ENCODE measurements around the gene AKAP6.
"Not testable (repeated sequence)": the region's sequence is repeated elsewhere in the genome, so short reads cannot be mapped to it uniquely, and the experiment has no call there.

Gene AKAP6

DNA sequence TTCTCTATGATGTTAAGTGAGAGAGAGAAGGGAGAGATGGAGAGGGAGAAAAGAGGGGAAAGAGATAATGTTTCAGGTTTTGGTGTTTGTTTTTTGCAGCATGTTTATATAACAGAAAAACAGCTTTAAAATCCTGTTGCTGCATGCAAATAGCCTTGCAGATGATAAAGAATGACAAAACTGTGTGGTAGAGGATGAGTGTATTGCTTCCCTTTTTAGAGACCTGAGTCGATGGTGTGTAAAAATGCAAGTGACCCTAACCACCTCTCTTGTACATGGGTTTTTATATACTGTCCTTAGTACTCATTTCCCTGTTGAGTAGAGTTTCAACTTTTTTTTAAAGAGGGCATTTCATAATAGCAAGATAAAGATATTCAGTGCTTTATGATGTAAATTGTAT is 249.1 kb downstream of the AKAP6 start:
- Histone ChIP-seq H3K9me2 (ENCODE audit: low read depth, low read length) (no peaks in the 10 kb centered on the region), H3F3A (ENCODE audit: insufficient read depth, low read length) (no peaks in the 10 kb centered on the region), H3K36me3 (ENCODE audit: insufficient read depth, low read length) (no peaks in the 10 kb centered on the region), H3K27me3 (ENCODE audit: insufficient read depth, low read length) (no peaks in the 10 kb centered on the region), H2AFZ (ENCODE audit: low read length) (no peak overlapping the region), H3K27ac (ENCODE audit: low read depth, low read length, poor library complexity, severe bottlenecking) (no peak overlapping the region), H3K4me3 (ENCODE audit: low read depth, low read length, poor library complexity, severe bottlenecking) (no peak overlapping the region), H3K9me3 (ENCODE audit: low read length) (no peaks in the 10 kb centered on the region), H3K9ac (ENCODE audit: low read length) (no peak overlapping the region), H3K79me2 (ENCODE audit: insufficient read depth, low read length) (no peaks in the 10 kb centered on the region), H3K4me1 (ENCODE audit: insufficient read depth, low read length, severe bottlenecking) (no peaks in the 10 kb centered on the region), H4K20me1 (ENCODE audit: insufficient read depth, low read length) (no peaks in the 10 kb centered on the region), H3K4me2 (ENCODE audit: low read length) (no peak overlapping the region)
- no peak for TF ChIP-seq EZH2 (IDR thresholded peaks at IDR 0.05; ENCODE audit: borderline replicate concordance, low read length)
- TF ChIP-seq, protein P1, sequence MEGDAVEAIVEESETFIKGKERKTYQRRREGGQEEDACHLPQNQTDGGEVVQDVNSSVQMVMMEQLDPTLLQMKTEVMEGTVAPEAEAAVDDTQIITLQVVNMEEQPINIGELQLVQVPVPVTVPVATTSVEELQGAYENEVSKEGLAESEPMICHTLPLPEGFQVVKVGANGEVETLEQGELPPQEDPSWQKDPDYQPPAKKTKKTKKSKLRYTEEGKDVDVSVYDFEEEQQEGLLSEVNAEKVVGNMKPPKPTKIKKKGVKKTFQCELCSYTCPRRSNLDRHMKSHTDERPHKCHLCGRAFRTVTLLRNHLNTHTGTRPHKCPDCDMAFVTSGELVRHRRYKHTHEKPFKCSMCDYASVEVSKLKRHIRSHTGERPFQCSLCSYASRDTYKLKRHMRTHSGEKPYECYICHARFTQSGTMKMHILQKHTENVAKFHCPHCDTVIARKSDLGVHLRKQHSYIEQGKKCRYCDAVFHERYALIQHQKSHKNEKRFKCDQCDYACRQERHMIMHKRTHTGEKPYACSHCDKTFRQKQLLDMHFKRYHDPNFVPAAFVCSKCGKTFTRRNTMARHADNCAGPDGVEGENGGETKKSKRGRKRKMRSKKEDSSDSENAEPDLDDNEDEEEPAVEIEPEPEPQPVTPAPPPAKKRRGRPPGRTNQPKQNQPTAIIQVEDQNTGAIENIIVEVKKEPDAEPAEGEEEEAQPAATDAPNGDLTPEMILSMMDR (IDR thresholded peaks at IDR 0.05; ENCODE audit: low read length) = no peak

DNA sequence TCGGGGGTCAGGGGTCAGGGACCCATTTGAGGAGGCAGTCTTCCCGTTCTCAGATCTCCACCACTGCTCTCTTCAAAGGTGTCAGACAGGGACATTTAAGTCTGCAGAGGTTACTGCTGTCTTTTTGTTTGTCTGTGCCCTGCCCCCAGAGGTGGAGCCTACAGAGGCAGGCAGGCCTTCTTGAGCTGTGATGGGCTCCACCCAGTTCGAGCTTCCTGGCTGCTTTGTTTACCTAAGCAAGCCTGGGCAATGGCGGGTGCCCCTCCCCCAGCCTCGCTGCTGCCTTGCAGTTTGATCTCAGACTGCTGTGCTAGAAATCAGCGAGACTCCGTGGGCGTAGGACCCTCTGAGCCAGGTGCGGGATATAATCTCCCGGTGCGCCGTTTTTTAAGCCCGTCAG is 254.3 kb downstream of the AKAP6 start:
- H4K20me1 ChIP-seq (ENCODE audit: insufficient read depth, low read length); H3K9me2 ChIP-seq (ENCODE audit: low read depth, low read length); H3K9ac ChIP-seq (ENCODE audit: low read length); H3F3A ChIP-seq (ENCODE audit: insufficient read depth, low read length); H3K4me1 ChIP-seq (ENCODE audit: insufficient read depth, low read length, severe bottlenecking); H3K36me3 ChIP-seq (ENCODE audit: insufficient read depth, low read length); H3K27ac ChIP-seq (ENCODE audit: low read depth, low read length, poor library complexity, severe bottlenecking); H2AFZ ChIP-seq (ENCODE audit: low read length); H3K9me3 ChIP-seq (ENCODE audit: low read length); H3K79me2 ChIP-seq (ENCODE audit: insufficient read depth, low read length); H3K4me2 ChIP-seq (ENCODE audit: low read length); H3K27me3 ChIP-seq (ENCODE audit: insufficient read depth, low read length); H3K4me3 ChIP-seq (ENCODE audit: low read depth, low read length, poor library complexity, severe bottlenecking): not testable (repeated sequence)

DNA sequence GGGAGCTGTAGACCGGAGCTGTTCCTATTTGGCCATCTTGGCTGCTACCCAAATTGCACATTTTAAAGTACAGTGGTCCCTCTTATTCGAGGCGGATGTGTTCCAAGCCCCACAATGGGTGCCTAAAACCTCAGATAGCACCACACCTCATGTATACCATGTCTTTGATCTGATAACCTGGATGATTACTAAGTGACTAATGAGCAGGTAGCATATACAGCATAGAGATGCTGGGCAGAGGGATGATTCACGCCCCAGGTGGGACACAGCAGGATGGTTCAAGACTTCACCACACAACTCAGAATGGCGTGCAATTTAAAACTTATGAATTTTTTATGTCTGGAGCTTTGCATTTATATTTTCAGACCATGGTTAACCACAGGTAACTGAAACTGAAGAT is 255.0 kb downstream of the AKAP6 start:
- no peak overlapping the region for H2AFZ ChIP-seq (ENCODE audit: low read length)
- H3K27me3 ChIP-seq (ENCODE audit: insufficient read depth, low read length) = no peaks in the 10 kb centered on the region
- no peaks in the 10 kb centered on the region for H3K36me3 ChIP-seq (ENCODE audit: insufficient read depth, low read length)
- no peak overlapping the region for H3K4me3 ChIP-seq (ENCODE audit: low read depth, low read length, poor library complexity, severe bottlenecking)
- H3K27ac ChIP-seq (ENCODE audit: low read depth, low read length, poor library complexity, severe bottlenecking) = no peak overlapping the region
- H3K4me2 ChIP-seq (ENCODE audit: low read length) = no peak overlapping the region
- no peaks in the 10 kb centered on the region for H3F3A ChIP-seq (ENCODE audit: insufficient read depth, low read length)
- TF ChIP-seq, protein P1 (IDR thresholded peaks at IDR 0.05; ENCODE audit: low read length) = no peak
- TF ChIP-seq EZH2 (IDR thresholded peaks at IDR 0.05; ENCODE audit: borderline replicate concordance, low read length) = no peak
- no peaks in the 10 kb centered on the region for H4K20me1 ChIP-seq (ENCODE audit: insufficient read depth, low read length)
- H3K79me2 ChIP-seq (ENCODE audit: insufficient read depth, low read length) = no peaks in the 10 kb centered on the region
- H3K9me3 ChIP-seq (ENCODE audit: low read length) = no peaks in the 10 kb centered on the region
- H3K9ac ChIP-seq (ENCODE audit: low read length) = no peak overlapping the region
- H3K4me1 ChIP-seq (ENCODE audit: insufficient read depth, low read length, severe bottlenecking) = no peaks in the 10 kb centered on the region
- H3K9me2 ChIP-seq (ENCODE audit: low read depth, low read length) = no peaks in the 10 kb centered on the region

DNA sequence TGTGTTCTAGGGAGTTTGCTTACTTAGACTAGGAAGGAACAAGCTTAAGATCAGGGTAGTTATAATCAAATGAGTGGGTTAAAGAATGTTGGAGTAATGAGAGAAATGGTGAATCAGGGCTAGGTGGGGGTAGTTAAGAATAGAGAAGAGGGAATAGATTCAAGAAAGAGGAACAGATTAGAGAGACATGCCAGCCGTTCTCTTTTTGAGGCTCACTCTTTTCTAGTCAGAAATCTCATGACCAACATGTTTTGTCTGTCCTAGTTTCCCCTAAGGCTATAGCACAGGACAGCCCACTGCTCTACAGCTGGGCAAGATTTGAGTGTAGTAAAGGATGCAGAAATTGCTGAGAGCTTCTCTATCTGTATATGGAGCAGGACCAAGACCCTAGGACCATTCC is 258.4 kb downstream of the AKAP6 start:
- Histone ChIP-seq H3K4me3 (ENCODE audit: low read depth, low read length, poor library complexity, severe bottlenecking) (no peak overlapping the region), H3K9me2 (ENCODE audit: low read depth, low read length) (no peaks in the 10 kb centered on the region), H3K27me3 (ENCODE audit: insufficient read depth, low read length) (no peaks in the 10 kb centered on the region), H3K9me3 (ENCODE audit: low read length) (no peaks in the 10 kb centered on the region), H3K9ac (ENCODE audit: low read length) (no peak overlapping the region), H4K20me1 (ENCODE audit: insufficient read depth, low read length) (no peaks in the 10 kb centered on the region), H3K36me3 (ENCODE audit: insufficient read depth, low read length) (no peaks in the 10 kb centered on the region), H3F3A (ENCODE audit: insufficient read depth, low read length) (no peaks in the 10 kb centered on the region), H3K4me2 (ENCODE audit: low read length) (no peak overlapping the region), H3K4me1 (ENCODE audit: insufficient read depth, low read length, severe bottlenecking) (no peaks in the 10 kb centered on the region), H3K79me2 (ENCODE audit: insufficient read depth, low read length) (no peaks in the 10 kb centered on the region), H2AFZ (ENCODE audit: low read length) (no peak overlapping the region), H3K27ac (ENCODE audit: low read depth, low read length, poor library complexity, severe bottlenecking) (no peak overlapping the region)
- TF ChIP-seq, protein P1 (IDR thresholded peaks at IDR 0.05; ENCODE audit: low read length) = no peak
- TF ChIP-seq EZH2 (IDR thresholded peaks at IDR 0.05; ENCODE audit: borderline replicate concordance, low read length) = no peak
